ENCODE results near the gene SLIT3.

SLIT3 gene

DNA sequence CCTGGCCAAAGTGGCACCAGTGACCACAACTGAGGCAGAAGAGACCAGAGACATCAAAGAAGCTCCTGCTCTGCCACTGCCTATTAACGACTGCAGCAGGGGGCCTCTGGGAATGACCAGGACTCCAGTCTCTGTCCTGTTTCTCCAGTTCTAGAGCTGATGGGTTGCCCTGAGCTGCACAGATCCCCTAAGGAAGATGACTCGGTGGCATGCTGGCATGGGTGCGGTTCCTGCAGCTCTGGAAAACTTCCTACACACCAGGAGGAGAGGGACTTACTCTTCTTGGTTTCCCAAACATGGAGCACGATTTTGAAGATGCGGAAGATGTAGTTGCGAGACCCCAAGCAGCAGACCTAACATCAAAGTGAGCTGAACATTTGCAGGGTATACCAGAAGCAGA lies 2.7 kb downstream of the SLIT3 start:
- no peak for DNase-seq

DNA sequence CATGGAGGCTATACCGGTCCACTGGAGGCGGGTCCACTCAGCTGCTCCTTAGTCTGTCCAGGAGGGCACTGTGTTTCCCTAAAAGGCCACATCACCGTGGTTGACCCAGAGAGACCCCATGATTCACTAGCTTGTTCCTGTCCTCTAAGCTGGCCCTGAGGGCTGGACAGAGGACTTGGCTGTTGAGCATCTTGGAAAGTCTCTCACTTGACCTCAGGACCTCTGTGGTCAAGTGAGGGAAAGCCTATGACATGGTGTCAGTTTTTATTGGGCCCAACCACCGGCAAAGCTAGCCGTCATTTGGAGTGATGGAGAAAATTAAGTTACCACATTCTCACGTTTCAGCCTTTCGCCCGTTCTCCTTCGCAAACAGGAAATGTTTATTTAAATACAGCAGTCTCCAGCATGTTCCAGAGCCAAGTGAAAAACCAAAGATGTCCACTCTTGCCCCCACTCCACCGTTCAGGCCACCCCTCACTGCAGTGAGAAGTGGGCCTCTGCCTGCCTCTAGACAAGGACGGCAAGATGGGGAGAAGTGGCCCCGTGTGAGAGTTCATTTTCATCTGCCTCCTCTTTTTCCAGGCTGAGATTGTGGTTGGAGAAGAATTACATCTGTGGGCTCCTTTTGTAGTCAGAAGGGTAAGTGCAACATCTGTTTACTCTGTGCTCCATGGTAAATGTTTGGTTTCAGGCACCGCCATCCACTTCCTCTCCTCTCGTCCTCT lies 4.4 kb downstream of the SLIT3 start:
- DNase-seq: no peak

DNA sequence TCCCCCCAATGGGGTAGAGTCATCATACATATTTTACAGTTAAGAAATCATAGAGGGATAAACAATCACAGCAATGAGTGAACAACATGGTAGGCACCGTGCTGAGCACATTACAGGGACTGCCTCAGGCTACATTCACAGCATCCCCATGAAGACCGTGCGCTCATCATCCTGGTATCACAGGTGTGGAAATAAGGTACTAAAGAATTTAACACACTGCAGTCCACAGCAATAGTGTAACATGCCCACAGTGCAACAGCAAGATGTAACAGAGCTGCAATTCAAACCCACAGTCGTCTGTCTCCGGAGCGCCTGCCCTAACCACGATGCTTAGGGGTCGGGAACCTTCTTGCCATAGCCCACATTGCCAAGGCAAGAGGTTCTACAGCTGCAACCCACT lies 5.6 kb downstream of the SLIT3 start:
- DNase-seq: no peak

DNA sequence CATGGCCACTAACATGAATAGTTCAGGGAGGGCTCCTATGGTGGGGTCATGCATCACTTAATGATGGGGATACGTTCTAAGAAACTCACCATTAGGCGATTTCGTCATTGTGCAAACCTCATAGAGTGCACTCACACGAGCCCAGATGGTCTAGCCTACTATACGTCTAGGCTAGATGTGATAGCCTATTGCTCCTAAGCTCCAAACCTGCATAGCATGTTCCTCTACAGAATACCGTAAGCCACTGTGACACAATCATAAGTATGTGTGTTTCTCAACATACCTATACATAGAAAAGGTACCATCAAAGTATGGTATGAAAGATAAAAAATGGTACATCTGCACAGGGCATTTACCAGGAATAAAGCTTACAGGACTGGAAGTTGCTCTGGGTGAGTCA lies 6.3 kb downstream of the SLIT3 start:
- DNase-seq: no peak

DNA sequence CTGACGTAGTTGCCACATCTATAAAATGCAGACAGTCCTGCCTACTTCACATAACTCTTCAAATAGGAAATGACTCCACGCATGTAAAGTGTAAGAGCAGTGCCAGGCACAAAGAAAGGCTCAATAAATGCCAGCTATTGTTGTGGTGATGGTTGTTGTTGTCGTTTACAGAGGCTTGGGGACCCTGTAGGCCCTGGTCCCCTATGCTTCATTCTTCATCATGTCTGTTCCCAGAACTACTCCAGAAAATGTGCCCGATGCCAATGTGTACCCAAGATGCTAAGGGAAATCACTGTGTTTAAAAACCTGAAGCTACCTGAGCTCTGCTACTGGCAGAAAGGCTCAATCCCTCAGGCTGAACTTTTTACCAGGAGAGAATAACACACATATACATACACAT lies 9.1 kb downstream of the SLIT3 start:
- no peak for DNase-seq

DNA sequence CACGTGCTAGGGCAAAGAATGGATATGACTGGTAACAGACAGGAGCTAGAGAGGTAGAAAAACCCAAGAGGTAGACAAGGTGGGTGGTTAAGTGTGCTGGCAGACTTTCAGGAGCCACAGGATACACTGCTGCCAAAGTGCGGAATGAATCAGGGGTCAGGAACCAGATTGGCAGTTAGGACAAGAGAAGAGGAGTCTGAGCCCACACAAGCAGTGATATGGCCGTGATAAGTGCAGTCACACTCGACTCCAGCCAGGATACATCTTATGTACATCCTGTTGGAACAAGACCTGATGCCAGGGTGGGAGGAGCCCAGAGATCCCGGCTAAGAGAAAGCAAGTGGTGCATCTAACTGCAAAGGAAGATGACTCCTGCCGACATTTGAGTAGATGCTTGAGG lies 10.0 kb downstream of the SLIT3 start:
- DNase-seq: no peak

DNA sequence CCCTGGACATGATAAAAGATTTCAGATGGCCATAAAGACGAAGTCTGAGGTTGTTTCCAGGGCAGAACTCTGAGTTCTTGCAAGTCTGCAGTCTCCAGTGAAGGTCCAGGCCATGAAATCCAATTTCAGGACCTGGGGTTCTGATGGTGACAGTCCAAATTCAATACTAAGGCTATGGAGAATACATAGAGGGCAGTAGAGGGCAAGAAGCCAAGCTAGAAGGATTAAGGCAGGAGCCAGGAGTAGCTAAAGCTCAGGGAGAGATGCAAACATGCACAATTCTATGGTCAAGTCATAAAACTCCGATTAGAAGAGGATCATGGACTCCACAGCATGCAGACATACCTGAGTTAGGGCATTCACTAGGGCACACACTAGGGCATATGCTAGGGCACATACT lies 11.4 kb downstream of the SLIT3 start:
- no peak for DNase-seq

DNA sequence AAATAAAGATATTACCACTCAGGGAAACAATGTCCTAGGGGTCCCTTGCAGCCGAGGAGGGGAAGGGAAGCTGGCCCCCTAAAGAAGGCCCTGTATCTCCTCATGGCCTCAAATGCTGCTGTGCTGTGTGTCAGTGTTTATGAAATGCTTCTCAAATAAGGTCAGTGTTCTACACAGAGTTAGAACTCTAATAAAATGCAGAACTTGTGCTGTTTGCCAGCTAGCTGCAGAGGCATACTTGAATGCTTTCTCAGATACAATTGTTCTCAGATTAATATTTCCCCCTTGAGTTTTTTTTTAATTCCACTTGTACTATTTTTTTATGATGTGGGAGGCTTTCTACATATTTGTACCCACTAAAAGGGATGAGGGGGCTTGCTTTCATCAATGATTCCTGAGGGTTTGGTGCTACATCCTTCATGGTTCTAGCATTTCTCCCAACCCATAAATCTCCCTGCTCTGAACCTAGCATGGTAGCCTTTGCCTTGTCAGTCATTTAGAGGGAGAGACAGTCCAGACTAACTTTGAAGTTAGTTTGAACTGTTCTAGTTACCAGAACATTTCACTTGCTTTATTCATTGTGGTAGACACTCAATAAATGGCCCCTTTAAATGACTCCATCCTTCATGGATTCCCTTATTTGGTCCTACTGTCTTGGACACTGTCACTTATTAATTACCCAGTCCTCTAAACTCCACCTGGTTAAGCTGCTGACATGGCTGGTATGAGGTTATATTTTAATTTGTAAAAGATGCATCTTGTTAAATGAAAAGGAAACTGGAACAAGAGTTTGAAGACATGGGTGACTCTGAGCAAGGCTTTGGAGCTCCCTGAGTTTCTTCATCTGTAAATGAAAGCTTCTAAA lies 12.6 kb downstream of the SLIT3 start:
- no peak for DNase-seq

DNA sequence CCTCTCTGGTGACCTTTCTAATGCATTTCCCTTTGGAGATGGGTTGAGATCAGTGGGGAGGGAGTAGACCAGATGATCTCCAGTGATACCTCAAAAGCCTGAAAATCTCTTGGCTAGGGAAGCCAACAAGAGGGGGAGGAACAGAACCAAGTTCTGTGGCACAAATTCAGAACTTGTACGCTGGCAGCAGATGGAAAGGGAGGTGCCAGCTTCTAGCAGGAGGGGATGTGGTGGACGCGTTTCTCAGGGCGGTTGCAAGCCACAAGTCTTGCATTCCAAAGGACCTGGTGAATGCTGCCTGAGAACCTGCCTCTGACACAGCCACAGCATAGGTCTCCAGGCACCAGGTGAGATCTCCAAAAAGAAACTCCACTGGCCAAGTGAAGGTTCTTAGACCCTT lies 13.4 kb downstream of the SLIT3 start:
- no peak for DNase-seq

DNA sequence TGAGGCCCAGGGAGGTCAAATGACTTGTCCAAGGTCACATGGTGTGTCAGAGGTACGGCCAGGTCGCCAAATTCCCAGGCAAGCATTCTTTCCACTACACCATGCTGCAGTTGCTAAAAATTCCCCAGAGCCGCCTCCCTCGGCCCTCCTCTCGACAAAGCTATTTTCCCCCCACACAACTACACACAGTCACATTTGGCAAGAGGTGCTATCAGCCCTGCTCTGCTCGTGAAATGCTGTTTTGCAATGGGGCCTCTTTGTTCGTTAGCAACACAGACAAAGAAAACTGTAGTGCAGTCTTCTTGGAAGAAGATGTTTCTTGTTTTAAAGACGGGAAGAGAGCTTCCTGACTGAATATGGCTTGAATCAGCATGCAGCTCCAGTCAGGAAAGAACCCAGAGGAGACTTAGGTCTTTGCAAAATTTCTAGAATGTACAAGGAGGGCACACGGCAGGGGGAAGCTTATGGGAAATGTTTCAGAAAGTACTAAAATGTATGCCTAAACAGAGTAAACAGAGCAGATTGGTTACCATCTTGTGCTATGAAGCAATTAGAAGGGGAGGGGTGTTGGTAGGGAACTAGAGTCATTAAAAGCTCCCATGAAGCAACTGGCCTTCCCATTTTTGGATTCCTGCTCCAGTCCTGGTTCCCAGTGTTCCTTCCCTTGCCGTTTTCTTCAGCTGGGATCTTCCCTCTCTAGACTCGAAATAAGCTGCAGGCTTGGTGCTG lies 14.2 kb downstream of the SLIT3 start:
- DNase-seq: no peak

DNA sequence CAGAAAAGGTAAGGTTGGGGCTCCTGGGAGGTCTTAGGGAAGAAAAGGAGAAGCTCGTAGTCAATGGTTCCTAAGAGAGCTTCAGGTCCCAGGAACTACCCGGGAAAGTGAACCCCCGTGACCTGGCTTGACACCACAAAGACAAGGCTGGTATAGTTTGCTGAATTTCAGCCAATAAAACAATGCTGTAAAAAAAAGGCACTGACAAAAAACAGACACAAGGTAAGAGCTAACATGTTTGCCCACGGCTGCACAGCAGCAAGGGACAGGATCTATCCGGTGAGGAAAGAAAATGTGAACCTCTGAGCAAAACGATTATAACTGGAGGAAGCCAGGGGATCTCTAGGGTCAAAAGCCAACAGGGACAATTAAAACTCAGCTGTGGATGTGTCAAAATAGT lies 17.1 kb downstream of the SLIT3 start:
- no peak for DNase-seq

DNA sequence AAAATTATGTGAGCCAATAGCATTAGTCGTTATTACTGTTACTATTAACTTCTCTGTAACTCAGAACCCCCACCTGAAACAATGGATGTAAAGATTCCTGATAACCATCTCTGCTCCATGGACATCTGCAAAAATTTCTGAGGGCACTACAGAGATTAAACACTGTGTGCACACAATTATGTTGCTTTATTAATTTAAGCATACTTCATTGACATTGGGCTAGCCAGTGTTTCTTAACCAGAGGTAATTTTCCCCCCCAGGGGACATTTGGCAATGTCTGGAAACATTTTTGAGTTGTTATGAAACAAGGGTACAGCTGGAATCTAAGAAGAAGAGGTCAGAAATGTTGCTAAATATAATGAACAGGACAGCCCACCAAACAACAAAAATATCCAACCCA lies 19.3 kb downstream of the SLIT3 start:
- DNase-seq: no peak

DNA sequence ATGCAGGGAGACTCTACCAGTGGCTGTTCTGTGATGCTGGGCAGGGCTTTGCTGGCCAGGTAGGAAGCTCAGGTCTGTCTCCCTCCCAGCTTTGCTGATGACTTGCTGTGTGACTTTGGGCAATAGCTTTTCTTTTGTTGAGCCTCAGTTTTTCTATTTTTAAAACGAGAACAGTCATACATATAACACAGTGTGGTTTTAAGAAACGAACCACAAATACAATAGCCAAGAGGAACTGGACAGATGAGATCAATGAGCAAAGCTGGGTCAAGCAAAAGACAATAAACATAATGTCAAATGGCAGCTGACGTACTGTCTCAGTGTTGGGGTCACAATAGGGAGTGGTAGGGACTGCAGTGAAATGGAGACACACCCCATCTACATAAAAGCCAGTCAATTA lies 20.2 kb downstream of the SLIT3 start:
- DNase-seq: no peak

DNA sequence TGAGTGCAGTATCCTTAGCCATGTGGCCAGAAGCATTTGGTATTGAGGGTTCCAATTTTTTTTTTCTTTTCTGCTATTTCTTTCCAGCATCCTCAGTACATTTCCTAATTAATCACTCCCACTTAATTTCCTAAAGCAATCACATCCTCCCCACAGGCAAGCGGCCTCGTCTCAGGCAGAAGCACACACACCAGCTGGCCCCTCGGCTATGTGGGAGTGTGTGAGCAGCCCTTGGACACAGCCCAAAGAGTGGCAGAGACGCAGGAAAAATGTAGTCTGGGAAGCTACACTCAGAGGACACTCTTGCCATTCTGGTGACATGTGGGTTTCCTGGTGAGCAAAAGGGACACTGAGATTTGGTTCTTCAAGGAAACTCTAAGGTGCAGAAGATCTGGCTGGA lies 20.7 kb downstream of the SLIT3 start:
- no peak for DNase-seq

DNA sequence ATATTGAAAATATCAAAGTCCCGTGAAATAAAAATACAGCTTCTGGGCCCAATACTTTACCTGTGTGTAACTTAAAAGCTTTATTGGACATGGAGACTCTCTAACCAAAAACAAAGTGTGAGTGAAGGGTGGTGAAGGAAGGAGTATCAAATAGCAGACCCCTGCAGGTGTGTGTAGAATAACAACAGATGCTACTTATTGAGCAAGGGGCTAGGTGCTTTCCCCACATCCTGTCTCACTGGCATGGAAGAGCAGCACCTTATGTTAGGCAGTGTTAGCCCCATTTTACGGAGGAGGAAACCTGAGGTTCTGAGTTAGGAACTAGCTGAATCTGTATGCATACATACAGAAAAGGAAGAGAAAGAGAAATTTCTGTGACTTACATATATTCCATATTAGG lies 21.8 kb downstream of the SLIT3 start:
- DNase-seq: no peak

DNA sequence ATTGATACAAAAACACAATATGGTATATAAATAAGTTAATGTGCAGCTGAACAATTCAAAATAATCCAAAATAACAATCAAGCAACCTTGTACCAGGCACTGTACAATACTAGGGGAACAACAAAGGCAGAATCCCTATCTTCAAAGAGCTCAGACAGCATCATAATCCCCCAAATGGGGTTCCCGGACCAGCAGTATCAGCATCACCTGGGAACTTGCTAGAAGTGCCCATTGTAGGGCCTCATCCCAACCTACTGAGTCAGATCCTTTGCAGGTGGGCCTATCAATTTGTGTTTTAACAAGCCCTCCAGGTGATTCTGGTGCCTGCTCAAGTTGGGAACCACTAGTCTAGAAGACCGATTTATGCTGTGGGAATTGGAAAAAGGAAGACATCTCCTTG lies 27.1 kb downstream of the SLIT3 start:
- no peak for DNase-seq

DNA sequence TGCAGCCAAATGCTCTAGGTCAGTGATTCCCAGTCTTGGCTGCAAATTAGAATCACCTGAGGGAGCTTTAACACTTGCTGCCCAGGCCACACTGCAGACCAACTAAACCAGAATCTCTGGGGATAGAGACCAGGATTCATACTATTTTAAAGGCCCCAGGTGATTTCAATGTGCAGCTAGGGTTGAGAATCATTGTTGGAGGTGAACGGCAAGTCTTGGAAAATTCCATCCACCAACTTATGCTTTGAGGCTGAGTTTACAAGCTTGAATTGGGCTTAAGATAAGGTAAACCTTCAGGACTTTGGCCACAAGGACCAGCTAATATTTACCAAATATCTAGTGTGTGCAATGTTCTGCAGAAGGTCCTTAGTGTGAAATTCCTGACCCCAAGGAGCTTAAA lies 27.5 kb downstream of the SLIT3 start:
- no peak for DNase-seq

DNA sequence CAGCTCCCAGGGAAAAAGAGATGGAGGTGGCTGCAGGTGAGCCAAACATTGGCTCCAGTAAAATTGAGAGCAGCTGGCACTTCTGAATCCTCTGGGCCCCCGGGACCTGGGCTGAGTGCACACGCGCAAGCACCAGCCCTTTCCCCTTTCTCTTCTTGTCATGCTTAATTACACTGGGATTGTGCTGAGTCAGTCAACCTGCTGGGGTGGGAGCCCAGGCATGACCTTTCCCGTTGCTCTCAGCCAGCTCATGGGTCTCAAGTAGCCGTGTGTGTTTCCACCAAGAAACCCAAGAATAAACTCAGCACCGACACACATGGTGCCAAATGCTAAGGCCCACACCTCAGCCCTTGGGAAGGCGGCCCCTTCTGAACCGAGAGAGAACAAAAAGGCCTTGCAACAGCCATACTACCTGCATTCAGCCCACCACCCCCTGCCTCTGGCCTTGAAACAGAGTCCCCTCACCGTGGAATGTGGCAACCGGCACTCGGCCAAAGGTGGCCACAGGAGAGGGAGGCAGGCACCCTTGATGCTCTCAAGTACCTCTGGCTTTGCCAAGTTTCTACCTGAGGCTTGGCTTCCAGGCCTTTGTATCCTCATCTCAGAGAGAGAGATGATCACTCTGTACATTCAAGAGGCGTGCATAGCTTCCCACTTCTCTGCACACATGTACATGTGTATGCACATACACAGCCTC lies 28.1 kb downstream of the SLIT3 start:
- DNase-seq: no peak

DNA sequence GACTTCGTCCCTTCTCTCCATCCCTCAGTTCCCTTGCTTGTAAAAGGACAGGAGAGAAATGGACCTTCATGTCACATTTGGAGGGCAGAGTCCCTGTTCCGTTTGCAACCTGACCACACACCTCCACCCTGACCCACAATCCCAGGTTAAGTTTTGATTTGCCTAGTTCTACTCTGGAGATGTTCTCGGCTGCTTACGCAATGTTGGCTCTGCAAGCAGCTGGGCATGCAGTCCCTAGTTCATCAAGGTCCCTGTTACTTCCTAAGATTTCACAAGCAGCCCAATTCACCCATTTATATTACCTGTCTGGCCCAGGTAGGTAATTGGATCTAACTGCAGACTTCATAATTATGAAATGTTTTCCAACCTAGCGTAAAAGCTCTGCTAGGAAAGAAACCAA lies 28.8 kb downstream of the SLIT3 start:
- no peak for DNase-seq

DNA sequence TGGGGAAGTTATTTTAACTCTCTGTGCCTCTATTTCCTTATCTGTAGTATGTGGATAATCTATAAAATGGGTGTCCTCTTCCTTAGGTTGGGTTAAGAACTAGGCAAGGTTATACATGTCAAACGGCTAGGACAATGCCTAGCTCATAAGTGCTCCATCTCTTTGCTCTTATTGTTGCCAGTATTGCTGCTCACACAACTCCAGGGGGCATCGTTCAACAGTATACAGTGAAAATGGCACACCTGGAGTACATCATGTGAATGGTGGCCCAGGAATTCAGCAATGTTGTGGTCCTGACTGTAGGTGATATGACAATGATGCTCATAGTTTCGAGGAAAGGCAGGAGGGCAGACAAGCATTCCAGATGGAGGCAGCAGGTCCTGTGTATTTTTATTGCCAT lies 30.1 kb downstream of the SLIT3 start:
- DNase-seq: no peak

DNA sequence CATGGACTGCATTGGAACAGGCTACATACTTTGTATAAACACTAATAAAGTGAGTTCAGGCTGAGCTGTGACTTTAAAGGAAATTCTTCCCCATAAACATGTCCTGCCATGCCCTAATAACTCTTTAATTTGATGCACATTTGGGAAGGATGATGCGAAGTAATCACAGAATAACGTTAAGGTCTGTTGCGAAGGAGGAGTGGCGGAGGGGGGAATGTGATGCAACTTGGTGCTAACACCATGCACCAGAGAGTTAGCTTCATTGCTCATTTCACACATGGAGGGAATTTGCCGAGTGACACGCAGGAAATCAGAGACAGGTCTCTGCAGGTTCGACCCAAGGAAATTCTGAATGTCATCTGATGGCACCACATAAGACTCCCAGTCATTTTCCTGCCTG lies 32.9 kb downstream of the SLIT3 start:
- DNase-seq: no peak

DNA sequence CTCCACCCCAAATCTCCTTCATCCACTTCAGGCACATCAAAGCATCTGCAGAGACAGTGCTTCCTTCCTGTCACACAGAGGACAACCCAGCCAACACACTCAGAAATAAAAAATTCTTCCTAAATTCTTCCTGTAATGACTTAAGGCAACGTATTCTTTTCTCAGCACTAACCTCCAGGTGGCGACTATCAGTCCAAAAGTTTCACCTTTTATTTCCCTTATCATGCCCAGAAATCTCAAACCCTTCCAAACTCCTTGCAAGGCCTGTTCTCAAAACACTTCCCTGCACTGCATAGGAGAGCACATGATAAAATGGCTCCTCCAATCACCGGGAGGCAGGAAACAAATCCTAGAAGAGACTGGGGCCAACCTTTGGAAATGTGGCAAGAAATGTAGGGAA lies 35.1 kb downstream of the SLIT3 start:
- DNase-seq: no peak

DNA sequence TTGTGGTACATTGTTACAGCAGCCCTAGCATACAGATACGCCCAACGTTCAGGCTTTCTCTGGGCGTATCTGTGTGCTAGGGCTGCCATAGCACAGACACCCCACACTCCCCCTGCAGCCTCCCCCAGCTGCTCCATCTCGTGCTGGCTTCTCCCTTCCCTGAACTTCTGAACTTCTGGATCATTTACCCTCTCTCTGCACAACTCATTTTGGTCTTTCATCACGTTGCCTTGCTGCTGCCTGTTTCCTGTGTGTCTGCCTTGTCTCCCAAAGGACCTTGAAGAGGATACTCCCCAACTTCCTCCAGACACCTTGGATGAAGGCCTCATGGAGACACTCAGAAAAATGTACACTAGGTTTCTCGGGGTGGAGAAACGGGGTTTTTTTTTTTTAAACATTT lies 37.3 kb downstream of the SLIT3 start:
- DNase-seq: no peak

Measured in activated CD8-positive, alpha-beta memory T cell treated with anti-CD3 and anti-CD28 coated beads, Interleukin-2, amount 50 U/mL, for 4 hours (primary cell).